H1 (cell line): ENCODE measurements around the gene CBLC. TPM values are rescaled to one million over a fixed set of nuclear protein-coding genes. Genes with fewer than 3 reads are reported as not detected.

ENCODE experiments used
- CTCF ChIA-PET: fragments of 300-600 bp; sonication (Branson Sonifier 250); formaldehyde crosslinking; loops from one replicate; lab custom pipeline; 2021; ENCODE audit not compliant: partially characterized antibody; lab: Charles Lee
- POLR2A ChIA-PET: fragments of 300-600 bp; sonication (Branson Sonifier 250); formaldehyde crosslinking; loops from one replicate; lab custom pipeline; 2021; ENCODE audit warnings: inconsistent platforms; ENCODE audit not compliant: partially characterized antibody; lab: Charles Lee
- DNase-seq, 2 experiments: peaks; one replicate each; pipeline versions ENCODE4 v3.0.0 to v3.0.0-alpha.2; 2010 to 2022; ENCODE audit warnings: low spot score in 2 of 2, low read depth in 1 of 2, mixed read lengths in 1 of 2
- FAIRE-seq: peaks from 2 replicates; lab custom pipeline; 2011; peaks lifted over from hg19 to GRCh38; lab: Jason Lieb, UNC
- H2AFZ ChIP-seq: 2 replicates; pipeline ENCODE4 v1.8.1; 2012; ENCODE audit warnings: low read length, inconsistent platforms
- H2AK5ac ChIP-seq: 2 replicates; pipeline ENCODE4 v1.6.1; 2013; ENCODE audit warnings: low read depth, low read length
- H2BK120ac ChIP-seq: replicated peaks from 2 replicates; pipeline ENCODE3; 2013; ENCODE audit warnings: low read depth, low read length, inconsistent platforms
- H2BK12ac ChIP-seq: 2 replicates; pipeline ENCODE4 v1.6.1; 2013; ENCODE audit warnings: low read depth, low read length
- H2BK15ac ChIP-seq: 2 replicates; pipeline ENCODE4 v1.6.1; 2013; ENCODE audit warnings: low read length
- H2BK20ac ChIP-seq: 2 replicates; pipeline ENCODE4 v1.6.1; 2013; ENCODE audit warnings: low read length
- H2BK5ac ChIP-seq: 2 replicates; pipeline ENCODE4 v1.6.1; 2013; ENCODE audit warnings: low read depth, low read length
- H3K14ac ChIP-seq: 2 replicates; pipeline ENCODE4 v1.6.1; 2013; ENCODE audit warnings: inconsistent platforms; ENCODE audit not compliant: insufficient read length
- H3K18ac ChIP-seq: 2 replicates; pipeline ENCODE4 v1.6.1; 2013; ENCODE audit warnings: low read length; ENCODE audit errors: extremely low read depth
- H3K23ac ChIP-seq: 2 replicates; pipeline ENCODE4 v1.6.1; 2013; ENCODE audit warnings: inconsistent platforms; ENCODE audit not compliant: insufficient read length
- H3K23me2 ChIP-seq: 2 replicates; pipeline ENCODE4 v1.6.1; 2013; ENCODE audit warnings: low read depth, low read length
- H3K27ac ChIP-seq: 2 replicates; pipeline ENCODE4 v1.6.1; 2011; ENCODE audit warnings: low read depth, low read length, inconsistent platforms
- H3K27me3 ChIP-seq, 4 experiments: replicated peaks in 1 of 4; 1 replicate in 1 of 4; 2 replicates in 3 of 4; pipeline versions ENCODE4 v1.6.1 to v1.8.1; 2011 to 2013; ENCODE audit warnings: low read length in 3 of 4, mild to moderate bottlenecking in 3 of 4, inconsistent platforms in 2 of 4, mixed read lengths in 2 of 4, moderate library complexity in 1 of 4; ENCODE audit not compliant: control insufficient read depth in 3 of 4, insufficient read depth in 3 of 4; ENCODE audit errors: extremely low read depth in 1 of 4
- H3K36me3 ChIP-seq, 4 experiments: 2 replicates each; pipeline versions ENCODE4 v1.6.1 to v1.8.1; 2011 to 2013; ENCODE audit warnings: mild to moderate bottlenecking in 4 of 4, low read length in 3 of 4, moderate library complexity in 2 of 4, control low read depth in 1 of 4, inconsistent platforms in 1 of 4; ENCODE audit not compliant: insufficient read depth in 4 of 4, control insufficient read depth in 2 of 4
- H3K4ac ChIP-seq: replicated peaks from 2 replicates; pipeline ENCODE3; 2013; ENCODE audit warnings: low read length, low read depth, mixed read lengths, inconsistent platforms; ENCODE audit not compliant: insufficient read length
- H3K4me1 ChIP-seq, 4 experiments: replicated peaks in 1 of 4; 1 replicate in 1 of 4; 2 replicates in 3 of 4; pipeline versions ENCODE4 v1.6.1 to v1.8.1; 2011 to 2013; ENCODE audit warnings: low read length in 3 of 4, inconsistent platforms in 2 of 4, mixed read lengths in 1 of 4; ENCODE audit not compliant: insufficient read depth in 4 of 4, control insufficient read depth in 3 of 4
- H3K4me2 ChIP-seq, 2 experiments: 2 replicates each; pipeline versions ENCODE4 v1.6.1 to v1.8.1; 2011 to 2013; ENCODE audit warnings: low read depth in 2 of 2, low read length in 2 of 2, control low read depth in 1 of 2, inconsistent platforms in 1 of 2, mild to moderate bottlenecking in 1 of 2; ENCODE audit not compliant: insufficient read depth in 1 of 2
- H3K4me3 ChIP-seq, 4 experiments: fragments of 200-600, 300-600 bp in 1 of 4; sonication (generic), shearing (Covaris generic), sonication (Bioruptor Twin) in 1 of 4; 2 replicates each; pipeline versions ENCODE4 v1.5.1 to v1.8.1; 2011 to 2016; ENCODE audit warnings: low read length in 4 of 4, low read depth in 3 of 4, control low read depth in 2 of 4, inconsistent platforms in 2 of 4, mild to moderate bottlenecking in 2 of 4, mixed read lengths in 1 of 4, moderate library complexity in 1 of 4; ENCODE audit not compliant: insufficient read depth in 2 of 4; ENCODE audit errors: extremely low read depth in 1 of 4
- H3K56ac ChIP-seq: replicated peaks from 2 replicates; pipeline ENCODE3; 2013; ENCODE audit warnings: low read depth, mild to moderate bottlenecking, mixed read lengths, low read length, inconsistent platforms; ENCODE audit not compliant: insufficient read length
- H3K79me1 ChIP-seq: 2 replicates; pipeline ENCODE4 v1.6.1; 2013; ENCODE audit warnings: low read depth, low read length, control low read depth
- H3K79me2 ChIP-seq, 2 experiments: 2 replicates each; pipeline versions ENCODE4 v1.6.1 to v1.8.1; 2012 to 2013; ENCODE audit warnings: low read length in 2 of 2, mild to moderate bottlenecking in 2 of 2, inconsistent platforms in 1 of 2; ENCODE audit not compliant: insufficient read depth in 2 of 2, control insufficient read depth in 1 of 2
- H3K9ac ChIP-seq, 4 experiments: replicated peaks in 1 of 4; 1 replicate in 1 of 4; 2 replicates in 3 of 4; pipeline versions ENCODE4 v1.6.1 to v1.8.1; 2011 to 2013; ENCODE audit warnings: low read depth in 3 of 4, low read length in 3 of 4, control low read depth in 2 of 4, mild to moderate bottlenecking in 2 of 4, moderate library complexity in 2 of 4, inconsistent platforms in 1 of 4; ENCODE audit errors: extremely low read depth in 1 of 4
- H3K9me3 ChIP-seq, 2 experiments: 2 replicates each; pipeline versions ENCODE4 v1.6.1 to v1.8.1; 2012 to 2013; ENCODE audit warnings: mild to moderate bottlenecking in 2 of 2, moderate library complexity in 2 of 2, control low read depth in 1 of 2, inconsistent platforms in 1 of 2, low read depth in 1 of 2, low read length in 1 of 2, mixed read lengths in 1 of 2; ENCODE audit not compliant: insufficient read depth in 2 of 2
- H4K20me1 ChIP-seq, 2 experiments: replicated peaks in 1 of 2; 2 replicates each; pipeline versions ENCODE3 to v1.8.1; 2011 to 2013; ENCODE audit warnings: inconsistent platforms in 2 of 2, low read length in 2 of 2, mild to moderate bottlenecking in 1 of 2; ENCODE audit not compliant: insufficient read depth in 2 of 2, control insufficient read depth in 1 of 2
- H4K5ac ChIP-seq: 2 replicates; pipeline ENCODE4 v1.6.1; 2013; ENCODE audit warnings: low read length, low read depth, mixed read lengths, inconsistent platforms; ENCODE audit not compliant: insufficient read length
- H4K8ac ChIP-seq: 2 replicates; pipeline ENCODE4 v1.8.0; 2013; ENCODE audit warnings: mild to moderate bottlenecking, moderate library complexity, low read length, inconsistent platforms; ENCODE audit not compliant: insufficient read depth; ENCODE audit errors: extremely low read depth
- H4K91ac ChIP-seq: replicated peaks from 2 replicates; pipeline ENCODE3; 2013; ENCODE audit warnings: low read length, mixed read lengths, inconsistent platforms; ENCODE audit not compliant: insufficient read length
- BACH1 ChIP-seq: IDR thresholded peaks from 2 replicates; pipeline ENCODE4 v1.6.1; 2012; ENCODE audit warnings: low read length, improper control_type of control experiment
- CHD1 ChIP-seq: IDR thresholded peaks from 2 replicates; pipeline ENCODE4 v1.6.1; 2012; ENCODE audit warnings: low read depth, low read length, improper control_type of control experiment
- CHD2 ChIP-seq: IDR thresholded peaks from 2 replicates; pipeline ENCODE4 v1.6.1; 2012; ENCODE audit warnings: low read length, improper control_type of control experiment
- CREB1 ChIP-seq: IDR thresholded peaks from 2 replicates; pipeline ENCODE4 v1.6.1; 2012; ENCODE audit warnings: inconsistent platforms
- EGR1 ChIP-seq: IDR thresholded peaks from 2 replicates; pipeline ENCODE4 v1.6.1; 2011; ENCODE audit warnings: low read depth, low read length, borderline replicate concordance
- EP300 ChIP-seq, 2 experiments: IDR thresholded peaks; 1 replicate in 1 of 2; 2 replicates in 1 of 2; pipeline ENCODE4 v1.6.1; 2011 to 2012; ENCODE audit warnings: low read depth in 2 of 2, low read length in 2 of 2, mild to moderate bottlenecking in 2 of 2, borderline replicate concordance in 1 of 2, inconsistent platforms in 1 of 2, moderate library complexity in 1 of 2
- EZH2 ChIP-seq: fragments of 200-600 bp; sonication (generic); IDR thresholded peaks from 2 replicates; pipeline ENCODE4 v1.7.1; 2012; ENCODE audit warnings: low read depth, mild to moderate bottlenecking, moderate library complexity, low read length, inconsistent platforms; ENCODE audit not compliant: severe bottlenecking
- FOSL1 ChIP-seq: IDR thresholded peaks from 2 replicates; pipeline ENCODE4 v1.6.1; 2011; ENCODE audit warnings: mild to moderate bottlenecking, low read depth, low read length, moderate library complexity; ENCODE audit not compliant: insufficient read depth
- JUN ChIP-seq: IDR thresholded peaks from 2 replicates; pipeline ENCODE4 v1.6.1; 2011; ENCODE audit warnings: low read depth, mild to moderate bottlenecking, improper control_type of control experiment, low read length
- KDM1A ChIP-seq: fragments of 200-600, 300-600 bp; sonication (generic); IDR thresholded peaks from 2 replicates; pipeline ENCODE4 v1.7.1; 2016; ENCODE audit warnings: mild to moderate bottlenecking, low read length, borderline replicate concordance
- NRF1 ChIP-seq: IDR thresholded peaks from 2 replicates; pipeline ENCODE4 v1.6.1; 2011; ENCODE audit warnings: mild to moderate bottlenecking, low read depth, low read length, improper control_type of control experiment
- POU5F1 ChIP-seq: IDR thresholded peaks from 2 replicates; pipeline ENCODE4 v1.6.1; 2011; ENCODE audit warnings: low read depth, mild to moderate bottlenecking, low read length, moderate library complexity
- SIN3A ChIP-seq, 2 experiments: IDR thresholded peaks in 1 of 2; conservative IDR thresholded peaks in 1 of 2; 2 replicates each; pipeline ENCODE4 v1.6.1; 2011 to 2012; ENCODE audit warnings: low read length in 2 of 2, improper control_type of control experiment in 1 of 2, low read depth in 1 of 2, mild to moderate bottlenecking in 1 of 2
- SP1 ChIP-seq: IDR thresholded peaks from 2 replicates; pipeline ENCODE4 v1.6.1; 2011; ENCODE audit warnings: low read depth, low read length
- SP4 ChIP-seq: IDR thresholded peaks from 2 replicates; pipeline ENCODE4 v1.6.1; 2012; ENCODE audit warnings: low read length, inconsistent platforms
- TBP ChIP-seq: IDR thresholded peaks from 2 replicates; pipeline ENCODE4 v1.6.1; 2011; ENCODE audit warnings: low read depth, low read length, improper control_type of control experiment
- WGBS, 2 experiments: shearing (Covaris generic) in 1 of 2; methylation state at CpG; one replicate each; pipeline versions ENCODE4 v1.1.6 to v1.1.7; 2013 to 2015; ENCODE audit warnings: low lambda C conversion rate in 2 of 2, mixed read lengths in 2 of 2, inconsistent platforms in 1 of 2, low coverage in 1 of 2, missing lambda C conversion rate in 1 of 2; ENCODE audit not compliant: insufficient replicate concordance in 2 of 2, insufficient coverage in 1 of 2, insufficient read length in 1 of 2; ENCODE audit errors: extremely low coverage in 1 of 2, missing lambda C conversion rate in 1 of 2; 5-methylcytosine and 5-hydroxymethylcytosine counted together
- polyA plus RNA-seq, 7 experiments: library from polyadenylated mRNA; depleted of rRNA in 3 of 7; stranded (reverse) in 5 of 7; unstranded in 2 of 7; fragments of >200 nt in 5 of 7; fragments of 200-250 nt in 2 of 7; gene quantifications; 1 replicate in 5 of 7; 2 replicates in 1 of 7; 4 replicates in 1 of 7; pipeline versions ENCODE4 v1.2.1 to v1.2.3, GENCODE V29; 2011 to 2013; ENCODE audit warnings: missing spikeins in 2 of 7, mixed read lengths in 2 of 7
- total RNA-seq: library from RNA; stranded (reverse); fragmentation: NEBNext Ultra II Directional; extraction: Animal tissue kit (Norgen Biotek cat#: 25700); gene quantifications from 2 replicates; pipeline ENCODE4 v1.2.1, GENCODE V29; 2021

The CBLC gene
- total and polyA plus RNA-seq, 2 of the 8 experiments (the other 6 are each of a cell fraction or from before 2014, with no cell fraction given) = 17.4 to 35.7 TPM

GRCh38 chr19:44738136-44738535 is 39.6 kb upstream of the CBLC start:
- Histone ChIP-seq H4K5ac (no peak overlapping the region), H3K14ac (no peak overlapping the region), H4K8ac (no peak overlapping the region), H3K36me3 (no peaks in the 10 kb centered on the region), H2BK20ac (no peak overlapping the region), H2BK120ac (no peak overlapping the region), H2BK15ac (no peak overlapping the region), H3K9me3 (no peaks in the 10 kb centered on the region), H3K56ac (no peak overlapping the region), H2BK5ac (no peak overlapping the region), H3K23me2 (no peaks in the 10 kb centered on the region), H4K20me1 (no peaks in the 10 kb centered on the region), H4K91ac (no peak overlapping the region), H3K4me1 (peaks cover 0 to 4% (median 2%) of the 10 kb centered on the region in 4 experiments; a peak in 4 of 7 replicates), H3K4ac (no peak overlapping the region), H3K23ac (no peak overlapping the region), H2AFZ (no peak overlapping the region), H3K79me1 (no peaks in the 10 kb centered on the region), H3K27me3 (peaks cover 0 to 3% (median 0%) of the 10 kb centered on the region in 4 experiments; a peak in 1 of 7 replicates), H2AK5ac (no peak overlapping the region), H3K9ac (no peak overlapping the region), H2BK12ac (no peak overlapping the region), H3K4me3 (no peak overlapping the region), H3K18ac (no peak overlapping the region), H3K27ac (no peak overlapping the region), H3K79me2 (no peaks in the 10 kb centered on the region), H3K4me2 (no peak overlapping the region)
- WGBS, 2 experiments = 82% methylated on average over 2 of the region's 2 CpGs; no CpG with 5 or more reads in 1 of the 2 experiments
- no peak for DNase-seq
- POLR2A ChIA-PET = interaction anchor here (0.8 kb wide), 1 partner anchor 10 kb away, joined by 3 read pairs; no protein-coding TSS in a partner anchor
- CTCF ChIA-PET = interaction anchor here (0.6 to 9.4 kb wide), 7 partner anchors 10 to 1603 kb away, joined by 3 to 91 read pairs (median 7); no protein-coding TSS in a partner anchor
- no peak for FAIRE-seq
- TF ChIP-seq BACH1 (no peak), CHD1 (no peak), EZH2 (no peak), SP1 (no peak), NRF1 (no peak), KDM1A (no peak), EP300 (IDR thresholded peaks at IDR 0.05; ENCODE audit: borderline replicate concordance in 1 of 2, low read depth in 2 of 2, low read length in 2 of 2) (no peak), CHD2 (no peak), SP4 (no peak), FOSL1 (no peak), JUN (no peak), EGR1 (no peak), TBP (no peak), SIN3A (conservative IDR thresholded peaks at IDR 0.05 in 1 of 2, IDR thresholded peaks at IDR 0.05 in 1 of 2; ENCODE audit: low read depth in 1 of 2, low read length in 2 of 2) (no peak), POU5F1 (no peak), CREB1 (no peak)
